ENCODE results near the gene STPG2. TPM values are rescaled to one million over a fixed set of nuclear protein-coding genes. Genes with fewer than 3 reads are reported as not detected.

STPG2 gene
- total and polyA plus RNA-seq, 2 of the 4 experiments (the other 2 are of a cell fraction), result not detected

DNA sequence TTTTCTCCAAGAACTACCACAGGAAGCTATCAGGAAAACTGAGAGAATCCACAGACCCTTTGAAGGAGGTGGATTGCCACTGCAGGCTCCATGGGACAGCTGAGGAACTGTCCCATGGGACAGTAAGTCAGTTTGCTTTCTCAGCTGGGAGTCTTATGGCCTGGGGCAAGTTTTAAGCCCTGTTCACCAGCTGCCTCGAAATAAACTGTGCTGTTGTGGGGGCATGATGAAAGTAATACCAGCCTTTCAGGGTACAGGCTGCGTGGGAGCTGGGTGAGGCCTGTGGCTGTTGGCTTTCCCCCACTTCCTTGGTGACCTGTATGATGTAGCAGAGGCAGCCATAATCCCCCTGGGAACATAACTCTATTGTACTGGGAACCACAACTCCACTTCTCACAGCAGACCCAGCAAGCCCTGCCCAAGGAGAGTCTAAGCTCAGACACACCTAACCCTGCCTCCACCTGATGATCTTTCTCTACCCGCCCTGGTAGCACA lies 452.1 kb downstream of the STPG2 start:
- Histone ChIP-seq H3K9me1 (ENCODE audit: insufficient read depth, low read length) (no peaks in the 10 kb centered on the region), H3K9ac (ENCODE audit: low read depth, low read length) (no peak overlapping the region), H3K4ac (ENCODE audit: low read depth, low read length) (no peak overlapping the region), H3K4me2 (ENCODE audit: low read depth, low read length) (no peak overlapping the region), H3K18ac (ENCODE audit: low read depth, low read length) (no peak overlapping the region), H3K4me1 (ENCODE audit: control insufficient read depth, insufficient read depth, low read length) (no peaks in the 10 kb centered on the region), H3K23ac (ENCODE audit: low read depth, low read length) (no peak overlapping the region), H4K5ac (ENCODE audit: low read depth, low read length) (no peak overlapping the region), H3K79me1 (ENCODE audit: low read depth in 1 of 2, low read length in 2 of 2) (no peaks in the 10 kb centered on the region), H3K4me3 (ENCODE audit: insufficient read depth, low read depth, low read length) (no peak overlapping the region), H3K14ac (replicated peaks; ENCODE audit: low read depth, low read length) (no peak overlapping the region), H2BK5ac (ENCODE audit: low read depth, low read length, poor library complexity, severe bottlenecking) (no peak overlapping the region), H2BK20ac (ENCODE audit: low read depth, low read length) (no peak overlapping the region), H3K9me3 (ENCODE audit: control insufficient read depth, insufficient read depth, low read length) (peaks cover 7% of the 10 kb centered on the region), H3K27me3 (ENCODE audit: control insufficient read depth, insufficient read depth, low read length) (no peaks in the 10 kb centered on the region), H2BK15ac (ENCODE audit: low read depth, low read length) (no peak overlapping the region), H2AK9ac (replicated peaks; ENCODE audit: low read depth, low read length, poor library complexity) (no peak overlapping the region), H2BK120ac (ENCODE audit: low read depth, low read length) (no peak overlapping the region), H2AFZ (replicated peaks; ENCODE audit: low read length, poor library complexity) (no peak overlapping the region), H3K36me3 (ENCODE audit: control insufficient read depth, insufficient read depth, low read length) (no peaks in the 10 kb centered on the region), H2AK5ac (ENCODE audit: low read depth, low read length) (no peak overlapping the region), H4K91ac (ENCODE audit: insufficient read depth, low read depth, low read length) (no peak overlapping the region), H4K8ac (ENCODE audit: low read depth in 2 of 2, low read length in 2 of 2) (no peak overlapping the region), H4K20me1 (ENCODE audit: insufficient read depth, low read length) (no peaks in the 10 kb centered on the region), H3K56ac (ENCODE audit: extremely low read depth, insufficient read depth, low read length) (no peak overlapping the region), H3K27ac (ENCODE audit: insufficient read depth, low read length) (no peak overlapping the region)
- ATAC-seq (ENCODE audit: low read depth), result no peak
- no TSS peak for BruUV-seq (replicated peaks)
- WGBS, 2 experiments (ENCODE audit: extremely low coverage in 2 of 2, insufficient read length in 1 of 2), result no CpG with 5 or more reads among the region's 3 CpGs
- intact Hi-C loops (cut with micrococcal nuclease), result no loop called here
- in situ Hi-C loops (cut with MboI; ENCODE audit: low sequenced_read_pairs), result no loop called here
- CTCF ChIA-PET, result no interaction called here
- dilution Hi-C loops (cut with HindIII; ENCODE audit: low sequenced_read_pairs, unreplicated experiment), result no loop called here
- POLR2A ChIA-PET (ENCODE audit: unreplicated experiment), result no interaction called here
- TF ChIP-seq FOS (IDR thresholded peaks at IDR 0.05; ENCODE audit: low read depth, low read length) (no peak), CHD1 (IDR thresholded peaks at IDR 0.05; ENCODE audit: low read depth, low read length) (no peak), NFE2L2 (IDR thresholded peaks at IDR 0.05; ENCODE audit: low read depth, low read length) (no peak), RFX5 (IDR thresholded peaks at IDR 0.05; ENCODE audit: low read depth, low read length) (no peak), MAZ (IDR thresholded peaks at IDR 0.05; ENCODE audit: borderline replicate concordance, low read depth, low read length) (no peak), BHLHE40 (IDR thresholded peaks at IDR 0.05; ENCODE audit: low read depth, low read length) (no peak), POLR2A (IDR thresholded peaks at IDR 0.05; ENCODE audit: low read depth, low read length) (no peak)
- no peak for DNase-seq
